NB4 (cell line): Measurements from ENCODE around the gene BANP.

Experiments used
- DNase-seq: peaks from one replicate; pipeline ENCODE4 v3.0.0; 2010; ENCODE audit warnings: low read depth
- H3K4me3 ChIP-seq: one replicate; pipeline ENCODE4 v1.5.1; 2011; ENCODE audit warnings: mild to moderate bottlenecking, low read depth, low read length, moderate library complexity
- CTCF ChIP-seq: IDR thresholded peaks from one replicate; pipeline ENCODE4 v1.5.1; 2012; ENCODE audit warnings: low read depth, low read length
- MAX ChIP-seq: IDR thresholded peaks from 2 replicates; pipeline ENCODE4 v1.6.1; 2011; ENCODE audit warnings: low read depth, low read length
- MYC ChIP-seq: IDR thresholded peaks from 2 replicates; pipeline ENCODE4 v1.6.1; 2011; ENCODE audit warnings: low read depth, low read length
- POLR2A ChIP-seq: IDR thresholded peaks from 2 replicates; pipeline ENCODE4 v1.6.1; 2011; ENCODE audit warnings: mild to moderate bottlenecking; ENCODE audit not compliant: insufficient read length; ENCODE audit errors: extremely low read depth

The BANP gene

GRCh38 chr16:87952751-87953150, 1.5 kb downstream of the BANP start:
- DNase-seq: no peak
- TF ChIP-seq POLR2A (no peak), CTCF (no peak), MAX (no peak), MYC (no peak)
- H3K4me3 ChIP-seq: peak overlapping the region; percentile 94

- peak overlapping the region; percentile 7 for H3K4me3 ChIP-seq
- TF ChIP-seq CTCF: no peak
- no peak for TF ChIP-seq POLR2A
- TF ChIP-seq MYC: no peak
- no peak for TF ChIP-seq MAX
- no peak for DNase-seq
Measured at GRCh38 chr16:87953308-87954215, 2.3 kb downstream of the BANP start.

- no peak for DNase-seq
- no peak overlapping the region for H3K4me3 ChIP-seq
- TF ChIP-seq MYC (no peak), POLR2A (no peak), CTCF (no peak), MAX (no peak)
Measured at GRCh38 chr16:87954361-87954760, 3.1 kb downstream of the BANP start.

- TF ChIP-seq CTCF (no peak), MAX (no peak), MYC (no peak), POLR2A (no peak)
- no peak for DNase-seq
- no peak overlapping the region for H3K4me3 ChIP-seq
Measured at GRCh38 chr16:87954826-87955225, 3.6 kb downstream of the BANP start.

GRCh38 chr16:87955302-87956097, 4.3 kb downstream of the BANP start:
- no peak overlapping the region for H3K4me3 ChIP-seq
- peak; percentile 48 for DNase-seq
- TF ChIP-seq POLR2A: no peak
- TF ChIP-seq MYC: no peak
- no peak for TF ChIP-seq CTCF
- no peak for TF ChIP-seq MAX
